Measurements from ENCODE around the gene FOXJ1. TPM values are rescaled to one million over a fixed set of nuclear protein-coding genes. Genes with fewer than 3 reads are reported as not detected.

The FOXJ1 gene
- total RNA-seq, 3 donors from 2014 or later (not counting 1 experiment from before 2014, with no cell fraction given) = 0.21 to 0.93 (median 0.36) TPM

DNA sequence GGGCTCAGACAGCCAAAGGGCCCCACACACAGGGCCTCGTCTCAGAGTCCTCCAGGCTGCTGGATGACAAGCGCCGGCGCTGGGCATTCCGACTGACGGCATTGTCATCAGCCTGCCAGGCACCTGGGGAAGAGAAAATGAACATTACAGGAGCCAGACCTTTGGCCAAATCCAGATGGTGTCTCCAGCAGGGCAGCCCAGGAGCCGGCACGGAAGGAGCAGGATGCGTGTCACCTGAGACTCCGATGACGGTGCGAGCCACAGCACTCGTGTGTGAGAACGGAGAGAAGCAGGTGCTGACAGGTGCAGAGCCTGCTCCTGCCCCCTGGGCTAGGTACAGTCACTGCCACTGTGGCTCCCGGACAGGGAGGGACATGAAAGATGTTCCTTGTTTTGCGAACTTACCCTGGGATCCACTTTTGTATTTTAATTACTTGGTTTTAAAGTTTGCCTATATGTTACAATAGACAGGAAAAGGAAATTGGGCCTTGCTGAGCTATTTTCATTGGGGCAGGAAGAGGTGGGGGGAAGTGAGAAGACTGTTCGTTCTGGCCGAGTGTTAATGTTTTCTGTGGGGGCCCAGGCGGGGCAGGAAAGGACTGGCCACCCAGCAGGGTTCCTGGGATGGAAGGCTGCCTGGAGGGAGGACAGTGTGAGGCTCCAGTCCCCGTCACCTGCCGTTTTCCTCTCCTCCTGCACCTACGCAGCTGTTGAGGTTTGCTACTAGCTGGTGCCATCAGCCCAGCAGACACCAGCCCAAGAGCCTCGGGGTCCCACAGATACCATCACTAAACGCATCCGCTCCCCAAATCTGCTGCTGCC is 4.4 kb upstream of the FOXJ1 start:
- Histone ChIP-seq H3K27me3 (ENCODE audit: control insufficient read depth, insufficient read depth, low read length) (peaks cover 7% of the 10 kb centered on the region), H3K36me3 (ENCODE audit: control insufficient read depth, insufficient read depth, low read length) (no peaks in the 10 kb centered on the region), H3K9me3 (ENCODE audit: control insufficient read depth, insufficient read depth, low read length) (no peaks in the 10 kb centered on the region), H3K4me1 (ENCODE audit: control insufficient read depth, insufficient read depth, low read length) (peaks cover 71% of the 10 kb centered on the region), H3K27ac (ENCODE audit: low read length) (peak overlapping the region; percentile 95), H3K4me3 (ENCODE audit: low read length) (peak overlapping the region; percentile 28)
- Mint-ChIP-seq H3K9me3 (no peaks in the 10 kb centered on the region), H3K27ac (peak overlapping the region; percentile 94 to 95), H3K27me3 (ENCODE audit: low read depth in 2 of 2) (peaks cover 0 to 3% of the 10 kb centered on the region in 2 donors), H3K4me1 (peaks cover 58 to 65% of the 10 kb centered on the region in 2 donors), H3K4me3 (peak overlapping the region; percentile 89), H3K36me3 (no peaks in the 10 kb centered on the region)
- intact Hi-C loops (cut with micrococcal nuclease) = no loop called here
- WGBS (ENCODE audit: insufficient coverage) = 24% methylated on average over 25 of the region's 25 CpGs
- ATAC-seq (peak; percentile 42 to 68 (median 46)), DNase-seq (peak in 1 of 2 donors; percentile 81)
- TF ChIP-seq, protein P1, sequence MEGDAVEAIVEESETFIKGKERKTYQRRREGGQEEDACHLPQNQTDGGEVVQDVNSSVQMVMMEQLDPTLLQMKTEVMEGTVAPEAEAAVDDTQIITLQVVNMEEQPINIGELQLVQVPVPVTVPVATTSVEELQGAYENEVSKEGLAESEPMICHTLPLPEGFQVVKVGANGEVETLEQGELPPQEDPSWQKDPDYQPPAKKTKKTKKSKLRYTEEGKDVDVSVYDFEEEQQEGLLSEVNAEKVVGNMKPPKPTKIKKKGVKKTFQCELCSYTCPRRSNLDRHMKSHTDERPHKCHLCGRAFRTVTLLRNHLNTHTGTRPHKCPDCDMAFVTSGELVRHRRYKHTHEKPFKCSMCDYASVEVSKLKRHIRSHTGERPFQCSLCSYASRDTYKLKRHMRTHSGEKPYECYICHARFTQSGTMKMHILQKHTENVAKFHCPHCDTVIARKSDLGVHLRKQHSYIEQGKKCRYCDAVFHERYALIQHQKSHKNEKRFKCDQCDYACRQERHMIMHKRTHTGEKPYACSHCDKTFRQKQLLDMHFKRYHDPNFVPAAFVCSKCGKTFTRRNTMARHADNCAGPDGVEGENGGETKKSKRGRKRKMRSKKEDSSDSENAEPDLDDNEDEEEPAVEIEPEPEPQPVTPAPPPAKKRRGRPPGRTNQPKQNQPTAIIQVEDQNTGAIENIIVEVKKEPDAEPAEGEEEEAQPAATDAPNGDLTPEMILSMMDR (IDR thresholded peaks at IDR 0.05) = no peak

DNA sequence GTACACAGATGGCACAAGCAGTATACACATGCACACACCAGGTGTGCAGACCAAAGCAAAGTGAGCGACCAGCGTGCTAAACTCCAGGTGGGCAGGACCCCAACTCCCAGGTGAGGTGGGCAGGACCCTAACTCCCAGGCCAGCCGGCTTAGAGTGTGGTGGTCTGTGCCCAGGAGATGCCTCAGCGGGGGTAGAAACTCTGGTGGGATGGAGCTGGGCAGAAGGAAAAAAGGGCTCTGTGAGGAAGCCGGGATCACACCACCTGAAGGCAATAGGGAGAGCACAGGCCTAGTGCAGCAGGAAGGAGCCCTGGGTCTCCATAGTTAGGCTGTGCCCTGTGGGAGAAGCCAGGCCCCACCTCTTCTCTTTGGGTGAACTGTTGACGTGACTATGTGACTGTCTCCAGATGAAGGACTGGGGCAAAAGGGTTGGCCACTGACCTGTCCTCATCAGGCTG is 1.6 kb upstream of the FOXJ1 start:
- WGBS (ENCODE audit: insufficient coverage) = 94% methylated on average over 6 of the region's 6 CpGs
- Mint-ChIP-seq H3K27ac (peak overlapping the region; percentile 94 to 95), H3K9me3 (no peaks in the 10 kb centered on the region), H3K4me1 (peaks cover 58 to 68% of the 10 kb centered on the region in 2 donors), H3K27me3 (ENCODE audit: low read depth in 2 of 2) (peaks cover 0 to 7% of the 10 kb centered on the region in 2 donors), H3K36me3 (no peaks in the 10 kb centered on the region), H3K4me3 (peak overlapping the region; percentile 82)
- DNase-seq (no peak), ATAC-seq (no peak)
- TF ChIP-seq, protein P1 (IDR thresholded peaks at IDR 0.05) = no peak
- H3K27ac ChIP-seq (ENCODE audit: low read length) = no peak overlapping the region
- H3K36me3 ChIP-seq (ENCODE audit: control insufficient read depth, insufficient read depth, low read length) = no peaks in the 10 kb centered on the region
- peaks cover 76% of the 10 kb centered on the region for H3K4me1 ChIP-seq (ENCODE audit: control insufficient read depth, insufficient read depth, low read length)
- intact Hi-C loops (cut with micrococcal nuclease) = loop anchor here (2.0 to 5.0 kb wide), 2 partner anchors 40 to 125 kb away; partner anchors contain the start of gene UBALD2
- H3K27me3 ChIP-seq (ENCODE audit: control insufficient read depth, insufficient read depth, low read length) = peaks cover 18% of the 10 kb centered on the region
- H3K4me3 ChIP-seq (ENCODE audit: low read length) = no peak overlapping the region
- H3K9me3 ChIP-seq (ENCODE audit: control insufficient read depth, insufficient read depth, low read length) = no peaks in the 10 kb centered on the region

DNA sequence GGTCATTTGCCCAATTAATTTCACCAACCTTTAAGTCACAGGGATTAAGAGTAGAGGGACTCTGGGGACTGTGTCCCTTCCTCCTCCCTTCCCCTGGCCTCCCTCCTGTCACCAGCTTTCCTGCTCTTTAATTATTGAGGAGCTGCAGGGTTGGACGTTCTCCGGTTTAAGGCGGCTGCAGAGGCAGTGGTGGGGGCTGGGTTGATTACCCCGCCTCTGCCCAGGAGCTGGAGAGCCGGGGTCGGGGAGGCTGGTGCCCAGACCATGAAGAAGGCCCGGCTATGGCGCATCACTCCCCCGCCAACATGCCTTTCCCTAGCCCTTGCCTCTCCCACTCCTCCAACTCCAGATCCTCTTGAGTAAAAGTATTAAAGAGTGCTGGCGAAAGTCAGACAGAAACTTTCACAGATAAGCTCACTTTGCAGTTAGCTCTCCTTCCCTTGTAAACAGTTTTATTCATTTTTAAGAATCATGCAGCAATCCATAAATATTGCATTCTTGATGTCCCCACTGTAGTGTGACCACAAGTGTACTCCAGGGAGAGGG is 1.1 kb upstream of the FOXJ1 start:
- peak overlapping the region; percentile 94 to 95 for H3K27ac Mint-ChIP-seq
- DNase-seq = no peak

More for the DNA sequence above, 1.1 kb upstream of the FOXJ1 start:
- Histone ChIP-seq H3K36me3 (ENCODE audit: control insufficient read depth, insufficient read depth, low read length) (no peaks in the 10 kb centered on the region), H3K27ac (ENCODE audit: low read length) (no peak overlapping the region), H3K9me3 (ENCODE audit: control insufficient read depth, insufficient read depth, low read length) (no peaks in the 10 kb centered on the region), H3K27me3 (ENCODE audit: control insufficient read depth, insufficient read depth, low read length) (peaks cover 18% of the 10 kb centered on the region), H3K4me3 (ENCODE audit: low read length) (no peak overlapping the region), H3K4me1 (ENCODE audit: control insufficient read depth, insufficient read depth, low read length) (peaks cover 71% of the 10 kb centered on the region)
- H3K27me3 Mint-ChIP-seq (ENCODE audit: low read depth in 2 of 2) = peaks cover 0 to 7% of the 10 kb centered on the region in 2 donors
- H3K9me3 Mint-ChIP-seq = no peaks in the 10 kb centered on the region
- peak overlapping the region; percentile 82 for H3K4me3 Mint-ChIP-seq
- WGBS (ENCODE audit: insufficient coverage) = 81% methylated on average over 10 of the region's 10 CpGs
- peaks cover 54 to 68% of the 10 kb centered on the region in 2 donors for H3K4me1 Mint-ChIP-seq
- intact Hi-C loops (cut with micrococcal nuclease) = loop anchor here (2.0 to 5.0 kb wide), 2 partner anchors 41 to 125 kb away; partner anchors contain the start of gene UBALD2
- ATAC-seq = no peak
- TF ChIP-seq, protein P1 (IDR thresholded peaks at IDR 0.05) = no peak
- no peaks in the 10 kb centered on the region for H3K36me3 Mint-ChIP-seq

Measured in natural killer cell (primary cell).